ENCODE results near the gene GUCD1.
A peak's percentile ranks its signal among the peaks of the same experiment; 100 is the strongest.
"Not testable (repeated sequence)": the region's sequence is repeated elsewhere in the genome, so short reads cannot be mapped to it uniquely, and the experiment has no call there.

The GUCD1 gene

DNA sequence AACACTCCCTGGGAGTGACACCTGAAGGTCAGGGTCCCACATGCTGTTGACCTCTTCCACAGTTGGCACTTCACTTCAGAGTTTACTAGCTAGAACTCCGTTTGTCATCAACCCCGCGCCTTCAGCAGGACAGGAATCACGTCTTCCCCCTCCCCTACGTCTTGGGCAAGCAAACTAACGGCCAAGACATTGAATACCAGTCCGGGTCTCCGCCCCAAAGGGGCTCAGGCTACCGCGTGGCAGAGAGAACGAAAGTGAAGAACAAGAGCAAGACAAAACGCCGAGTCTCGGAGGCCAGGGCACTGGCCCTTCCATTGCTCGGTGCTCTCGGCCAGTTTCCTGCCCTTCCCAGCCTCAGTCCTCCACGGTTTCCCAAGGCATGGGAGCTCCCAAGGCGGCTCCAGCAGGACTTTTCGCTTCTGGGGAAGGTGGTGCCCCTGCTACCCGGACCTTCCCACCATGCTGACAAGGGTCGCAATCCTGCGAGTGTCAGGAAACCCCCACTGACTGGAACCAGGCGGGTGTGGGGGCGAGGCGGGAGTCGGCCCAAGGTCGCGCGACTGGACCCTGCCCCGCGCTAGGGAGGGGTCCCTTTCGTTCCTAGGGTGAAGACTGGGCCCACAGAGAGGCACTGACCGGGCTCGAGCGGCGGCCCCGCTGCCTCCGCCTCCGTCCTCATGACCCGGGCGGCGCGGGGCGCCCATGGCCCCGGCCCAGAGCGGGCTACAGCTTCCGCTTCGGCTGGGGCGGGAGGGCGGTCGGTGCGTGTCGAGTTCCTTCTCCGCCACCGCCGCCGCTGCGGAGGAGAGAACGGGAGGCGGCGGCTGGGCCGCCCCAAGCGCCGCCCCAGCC lies at the start of gene GUCD1:
TSS of gene GUCD1 (minus strand) at position 826 of the 852 bp plus-strand sequence. CDS start at position 679, 147 bp downstream.
- intact Hi-C loops (cut with DNase I) = loop anchor here (10.0 kb wide), 2 partner anchors 200 to 280 kb away; partner anchors contain the start of gene SPECC1L
- DNase-seq = peak in 14 of 42 donors; percentile 5 to 46 (median 17)

- DNase-seq = peak in 1 of 42 donors; percentile 22
- intact Hi-C loops (cut with DNase I) = not testable (repeated sequence)
These were observed 49.1 kb upstream of the GUCD1 start for GRCh38 chr22:24603770-24604629.

GRCh38 chr22:24602847-24603769 lies 48.2 kb upstream of the GUCD1 start, which contains the start of gene GGT1:
GGT1 (plus strand) TSS chr22:24603193; CDS start chr22:24611082, 7,889 bp downstream.
- DNase-seq; intact Hi-C loops (cut with DNase I): not testable (repeated sequence)

GRCh38 chr22:24602105-24602749 lies 47.3 kb upstream of the GUCD1 start:
- intact Hi-C loops (cut with DNase I); DNase-seq: not testable (repeated sequence)

DNA sequence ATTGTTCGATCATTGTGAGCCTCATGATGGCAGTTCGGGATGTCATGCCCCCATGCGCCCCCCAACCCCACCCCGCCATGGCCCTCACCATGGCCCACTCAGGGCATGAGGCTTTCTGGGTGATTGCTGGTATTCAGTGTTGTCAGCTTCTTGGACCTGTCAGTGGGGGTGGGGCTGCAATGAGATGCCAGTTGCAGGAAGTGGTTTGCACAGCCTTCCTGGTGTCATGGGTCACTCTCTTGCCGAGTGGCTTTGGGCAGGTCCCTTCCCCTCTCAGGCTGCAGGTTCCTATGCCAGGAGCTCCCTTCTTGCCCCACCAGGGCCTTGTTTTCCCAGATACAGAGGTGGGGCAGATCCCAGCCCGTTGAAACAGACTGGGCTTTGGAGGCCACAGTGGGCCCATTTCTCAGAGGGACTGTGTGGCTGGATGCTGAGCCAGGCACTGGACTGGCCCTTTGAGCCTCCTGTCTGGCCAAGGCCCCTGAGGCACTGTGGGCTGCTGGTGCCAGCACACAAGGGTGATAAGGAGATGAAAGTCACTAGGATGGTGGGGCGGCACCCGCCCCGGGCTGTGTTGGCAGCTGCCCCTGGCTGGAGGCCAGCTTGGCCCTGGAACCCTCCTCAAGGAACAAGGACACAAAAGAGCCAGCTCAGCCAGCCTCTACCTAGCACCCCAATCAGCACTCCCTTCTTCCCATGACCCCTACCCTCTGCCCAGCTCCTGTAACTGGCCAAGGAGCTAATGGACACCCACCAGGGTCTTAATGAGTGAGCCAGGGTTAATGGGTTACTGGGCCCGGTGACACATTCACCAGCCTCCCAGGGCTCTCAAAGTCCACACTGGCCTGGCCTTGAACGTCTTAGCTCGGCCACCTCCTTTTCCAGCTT lies 46.5 kb upstream of the GUCD1 start:
- DNase-seq = peak in 3 of 42 donors; percentile 20 to 42 (median 41)
- intact Hi-C loops (cut with DNase I) = no loop called here

GRCh38 chr22:24599958-24600715 lies 45.2 kb upstream of the GUCD1 start:
- DNase-seq = not testable (repeated sequence)
- intact Hi-C loops (cut with DNase I) = loop anchor here (10.0 kb wide), 1 partner anchor 55 kb away; no protein-coding TSS in a partner anchor

DNA sequence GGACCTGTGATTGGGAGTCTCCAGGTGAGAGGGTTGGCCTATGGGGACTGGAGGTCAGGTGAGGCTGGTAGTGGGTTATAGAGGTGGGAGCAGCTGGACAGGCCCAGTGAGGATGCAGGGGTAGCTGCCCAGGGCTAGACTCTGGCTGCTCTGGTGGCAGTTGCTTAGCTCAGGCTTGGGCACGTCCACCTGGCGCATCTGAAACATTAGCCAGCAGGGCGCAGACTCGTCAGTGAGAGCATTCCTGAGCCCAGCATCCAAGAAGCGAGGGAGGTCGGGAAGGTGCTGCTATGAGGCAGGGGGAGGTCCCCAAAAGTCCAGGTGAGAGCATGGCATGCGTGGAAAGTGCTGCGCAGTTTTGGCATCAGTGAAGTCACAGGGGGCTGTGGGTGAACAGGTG lies 44.6 kb upstream of the GUCD1 start:
- no peak for DNase-seq
- intact Hi-C loops (cut with DNase I) = loop anchor here (10.0 kb wide), 1 partner anchor 55 kb away; no protein-coding TSS in a partner anchor

- intact Hi-C loops (cut with DNase I) = loop anchor here (10.0 kb wide), 1 partner anchor 52 kb away; no protein-coding TSS in a partner anchor
- DNase-seq = not testable (repeated sequence)
These were observed 42.1 kb upstream of the GUCD1 start for GRCh38 chr22:24597076-24597475.

GRCh38 chr22:24595863-24596262 lies 40.9 kb upstream of the GUCD1 start:
- DNase-seq = peak in 1 of 42 donors; percentile 22
- intact Hi-C loops (cut with DNase I) = loop anchor here (10.0 kb wide), 1 partner anchor 51 kb away; no protein-coding TSS in a partner anchor

- intact Hi-C loops (cut with DNase I) = loop anchor here (10.0 kb wide), 1 partner anchor 50 kb away; no protein-coding TSS in a partner anchor
- peak in 2 of 42 donors; percentile 9 to 32 for DNase-seq
These were observed 40.3 kb upstream of the GUCD1 start for GRCh38 chr22:24595228-24595627.

DNA sequence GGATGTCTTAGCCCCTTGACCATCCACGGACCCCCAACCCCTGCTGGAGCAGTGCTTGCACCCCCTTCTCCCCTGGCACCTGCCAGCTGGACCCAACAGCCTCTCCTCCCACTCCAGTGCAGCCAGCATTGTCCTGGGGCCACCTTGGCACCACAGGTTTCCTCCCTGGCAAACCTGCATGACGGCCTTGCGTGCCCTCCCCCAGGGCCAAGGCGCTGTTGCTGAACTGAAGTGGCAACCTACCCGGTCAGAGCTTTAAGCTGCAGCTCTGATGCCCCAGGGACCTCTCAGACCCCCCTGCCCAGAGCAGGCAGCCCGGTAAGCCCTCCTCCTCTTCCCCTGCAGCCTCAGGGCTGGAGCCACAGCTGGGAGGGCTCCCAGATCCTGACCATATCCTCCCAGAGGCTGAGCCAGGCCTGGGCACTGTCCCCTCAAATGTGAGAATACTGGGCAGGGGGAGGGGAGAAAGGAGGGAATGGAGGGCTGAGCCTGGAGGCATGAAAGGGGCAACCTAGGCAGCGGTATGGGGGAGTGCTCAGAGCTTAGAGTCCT lies 39.7 kb upstream of the GUCD1 start:
- intact Hi-C loops (cut with DNase I) = loop anchor here (10.0 kb wide), 1 partner anchor 50 kb away; no protein-coding TSS in a partner anchor
- peak in 1 of 42 donors; percentile 25 for DNase-seq

GRCh38 chr22:24593836-24594568 lies 39.1 kb upstream of the GUCD1 start:
- DNase-seq = peak in 1 of 42 donors; percentile 25
- intact Hi-C loops (cut with DNase I) = loop anchor here (10.0 kb wide), 1 partner anchor 49 kb away; no protein-coding TSS in a partner anchor

- DNase-seq = peak in 1 of 42 donors; percentile 25
- intact Hi-C loops (cut with DNase I) = loop anchor here (10.0 kb wide), 1 partner anchor 49 kb away; no protein-coding TSS in a partner anchor
These were observed 38.6 kb upstream of the GUCD1 start for GRCh38 chr22:24593559-24593835.

GRCh38 chr22:24592851-24593558 lies 38.1 kb upstream of the GUCD1 start, which contains the start of gene LRRC75B:
LRRC75B (minus strand) TSS chr22:24593073; CDS start chr22:24593039, 34 bp downstream.
- intact Hi-C loops (cut with DNase I) = loop anchor here (10.0 kb wide), 1 partner anchor 48 kb away; no protein-coding TSS in a partner anchor
- peak; percentile 33 to 87 (median 74) for DNase-seq

Data from head of caudate nucleus (tissue), 42 donors.